Measurements from ENCODE around the gene FMO3. TPM values are rescaled to one million over a fixed set of nuclear protein-coding genes. Genes with fewer than 3 reads are reported as not detected.

Gene FMO3
- total RNA-seq, 1 experiment from 2014 or later = not detected

GRCh38 chr1:171126504-171126903, 35.8 kb downstream of the FMO3 start:
- intact Hi-C loops (cut with micrococcal nuclease; ENCODE audit: unreplicated experiment) = no loop called here
- no peak overlapping the region for H3K4me3 Mint-ChIP-seq (ENCODE audit: unreplicated experiment)

DNA sequence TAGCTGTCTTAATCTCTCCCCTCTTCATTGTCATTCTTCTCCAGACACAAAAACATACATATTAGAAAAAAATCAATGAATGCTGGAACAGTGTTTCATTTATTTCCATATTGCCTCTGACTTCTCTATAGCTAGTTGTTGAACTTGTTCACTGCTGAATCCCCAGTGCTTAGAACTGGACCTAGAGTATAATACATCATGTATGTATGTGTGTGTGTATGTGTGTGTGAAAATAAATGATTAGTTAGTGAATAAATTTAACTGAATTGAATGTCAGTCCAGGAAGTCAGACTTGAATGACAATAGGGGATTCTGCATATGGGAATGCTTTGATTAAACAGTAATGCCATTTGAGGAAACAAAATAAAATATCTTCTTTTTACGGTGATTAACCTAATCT, 36.4 kb downstream of the FMO3 start:
- no peak for DNase-seq
- Mint-ChIP-seq H3K9me3 (ENCODE audit: unreplicated experiment) (peaks cover 19% of the 10 kb centered on the region), H3K4me3 (ENCODE audit: unreplicated experiment) (no peak overlapping the region), H3K4me1 (ENCODE audit: low read depth, unreplicated experiment) (peaks cover 10% of the 10 kb centered on the region), H3K27me3 (ENCODE audit: insufficient read depth, unreplicated experiment) (no peaks in the 10 kb centered on the region), H3K27ac (ENCODE audit: unreplicated experiment) (no peak overlapping the region), H3K36me3 (ENCODE audit: insufficient read depth, unreplicated experiment) (no peaks in the 10 kb centered on the region)
- Histone ChIP-seq H3K27me3 (replicated peaks; ENCODE audit: control insufficient read depth, insufficient read depth, low read length) (no peaks in the 10 kb centered on the region), H3K4me1 (no peaks in the 10 kb centered on the region), H3K36me3 (ENCODE audit: control insufficient read depth, insufficient read depth, low read length) (no peaks in the 10 kb centered on the region), H3K4me3 (ENCODE audit: low read depth, low read length) (no peak overlapping the region), H3K9me3 (no peaks in the 10 kb centered on the region)
- TF ChIP-seq, protein P1, sequence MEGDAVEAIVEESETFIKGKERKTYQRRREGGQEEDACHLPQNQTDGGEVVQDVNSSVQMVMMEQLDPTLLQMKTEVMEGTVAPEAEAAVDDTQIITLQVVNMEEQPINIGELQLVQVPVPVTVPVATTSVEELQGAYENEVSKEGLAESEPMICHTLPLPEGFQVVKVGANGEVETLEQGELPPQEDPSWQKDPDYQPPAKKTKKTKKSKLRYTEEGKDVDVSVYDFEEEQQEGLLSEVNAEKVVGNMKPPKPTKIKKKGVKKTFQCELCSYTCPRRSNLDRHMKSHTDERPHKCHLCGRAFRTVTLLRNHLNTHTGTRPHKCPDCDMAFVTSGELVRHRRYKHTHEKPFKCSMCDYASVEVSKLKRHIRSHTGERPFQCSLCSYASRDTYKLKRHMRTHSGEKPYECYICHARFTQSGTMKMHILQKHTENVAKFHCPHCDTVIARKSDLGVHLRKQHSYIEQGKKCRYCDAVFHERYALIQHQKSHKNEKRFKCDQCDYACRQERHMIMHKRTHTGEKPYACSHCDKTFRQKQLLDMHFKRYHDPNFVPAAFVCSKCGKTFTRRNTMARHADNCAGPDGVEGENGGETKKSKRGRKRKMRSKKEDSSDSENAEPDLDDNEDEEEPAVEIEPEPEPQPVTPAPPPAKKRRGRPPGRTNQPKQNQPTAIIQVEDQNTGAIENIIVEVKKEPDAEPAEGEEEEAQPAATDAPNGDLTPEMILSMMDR (IDR thresholded peaks at IDR 0.05; ENCODE audit: insufficient read depth in 1 of 2, low read depth in 1 of 2, low read length in 1 of 2, severe bottlenecking in 1 of 2, unreplicated experiment in 1 of 2) = no peak
- no TSS peak for BruUV-seq (replicated peaks)
- CTCF ChIA-PET = no interaction called here
- POLR2A ChIA-PET = no interaction called here
- intact Hi-C loops (cut with micrococcal nuclease; ENCODE audit: unreplicated experiment) = no loop called here

More at GRCh38 chr1:171126504-171126903, 35.8 kb downstream of the FMO3 start:
- ChIA-PET CTCF (no interaction called here), POLR2A (no interaction called here)
- DNase-seq = no peak
- Mint-ChIP-seq H3K27me3 (ENCODE audit: insufficient read depth, unreplicated experiment) (no peaks in the 10 kb centered on the region), H3K4me1 (ENCODE audit: low read depth, unreplicated experiment) (peaks cover 10% of the 10 kb centered on the region), H3K9me3 (ENCODE audit: unreplicated experiment) (peaks cover 19% of the 10 kb centered on the region), H3K27ac (ENCODE audit: unreplicated experiment) (no peak overlapping the region), H3K36me3 (ENCODE audit: insufficient read depth, unreplicated experiment) (no peaks in the 10 kb centered on the region)
- no peaks in the 10 kb centered on the region for H3K4me1 ChIP-seq
- no peak overlapping the region for H3K4me3 ChIP-seq (ENCODE audit: low read depth, low read length)
- H3K9me3 ChIP-seq = no peaks in the 10 kb centered on the region
- TF ChIP-seq, protein P1 (IDR thresholded peaks at IDR 0.05; ENCODE audit: insufficient read depth in 1 of 2, low read depth in 1 of 2, low read length in 1 of 2, severe bottlenecking in 1 of 2, unreplicated experiment in 1 of 2) = no peak
- BruUV-seq (replicated peaks) = no TSS peak
- no peaks in the 10 kb centered on the region for H3K27me3 ChIP-seq (replicated peaks; ENCODE audit: control insufficient read depth, insufficient read depth, low read length)
- H3K36me3 ChIP-seq (ENCODE audit: control insufficient read depth, insufficient read depth, low read length) = no peaks in the 10 kb centered on the region

- H3K27me3 Mint-ChIP-seq (ENCODE audit: insufficient read depth, unreplicated experiment) = no peaks in the 10 kb centered on the region
- no peaks in the 10 kb centered on the region for H3K36me3 ChIP-seq (ENCODE audit: control insufficient read depth, insufficient read depth, low read length)
- BruUV-seq (replicated peaks) = no TSS peak
- POLR2A ChIA-PET = no interaction called here
- H3K4me3 ChIP-seq (ENCODE audit: low read depth, low read length) = no peak overlapping the region
- TF ChIP-seq, protein P1 (IDR thresholded peaks at IDR 0.05; ENCODE audit: insufficient read depth in 1 of 2, low read depth in 1 of 2, low read length in 1 of 2, severe bottlenecking in 1 of 2, unreplicated experiment in 1 of 2) = no peak
- H3K4me3 Mint-ChIP-seq (ENCODE audit: unreplicated experiment) = no peak overlapping the region
- no peaks in the 10 kb centered on the region for H3K4me1 ChIP-seq
- intact Hi-C loops (cut with micrococcal nuclease; ENCODE audit: unreplicated experiment) = no loop called here
- no peak overlapping the region for H3K27ac Mint-ChIP-seq (ENCODE audit: unreplicated experiment)
- peaks cover 19% of the 10 kb centered on the region for H3K9me3 Mint-ChIP-seq (ENCODE audit: unreplicated experiment)
- H3K9me3 ChIP-seq = no peaks in the 10 kb centered on the region
- CTCF ChIA-PET = no interaction called here
- peaks cover 10% of the 10 kb centered on the region for H3K4me1 Mint-ChIP-seq (ENCODE audit: low read depth, unreplicated experiment)
- no peaks in the 10 kb centered on the region for H3K27me3 ChIP-seq (replicated peaks; ENCODE audit: control insufficient read depth, insufficient read depth, low read length)
- H3K36me3 Mint-ChIP-seq (ENCODE audit: insufficient read depth, unreplicated experiment) = no peaks in the 10 kb centered on the region
- DNase-seq = no peak
Measured at GRCh38 chr1:171127501-171127900, 36.8 kb downstream of the FMO3 start.
